ENCODE measurements around the gene ZFYVE26.

DNA sequence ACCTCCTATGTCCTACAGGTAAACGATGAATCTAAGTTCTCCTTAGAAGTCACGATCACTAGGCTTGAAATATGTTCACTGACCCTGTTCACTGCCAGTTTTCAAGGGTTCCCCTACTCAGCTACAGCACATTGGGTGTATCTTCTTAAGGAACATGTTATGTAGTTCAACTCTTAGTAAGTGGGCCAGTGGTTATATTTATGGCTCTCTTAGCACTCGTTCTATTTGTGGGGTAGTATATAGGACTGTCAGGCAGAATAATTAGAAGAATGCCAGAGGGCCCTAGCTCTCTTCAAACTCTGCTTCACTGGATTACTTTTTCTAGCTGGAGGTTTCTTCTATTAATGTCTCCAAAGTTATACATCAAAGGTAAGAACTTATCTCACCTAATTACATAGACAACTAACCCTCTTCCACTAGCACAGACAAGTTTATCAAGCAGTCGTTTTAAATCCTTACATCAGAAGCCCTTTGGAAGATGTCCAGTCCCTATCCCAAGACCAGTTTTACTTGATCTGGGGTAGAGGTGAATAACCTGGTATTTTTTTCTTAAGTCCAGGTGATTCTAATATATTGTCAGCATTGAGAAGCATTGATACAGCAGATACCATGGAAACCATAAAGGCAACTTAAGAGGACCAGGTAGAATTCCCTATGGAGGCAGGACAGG is 39.6 kb downstream of the ZFYVE26 start:
- TF ChIP-seq POLR2A (IDR thresholded peaks at IDR 0.05; ENCODE audit: low read length) (no peak), GATA1 (IDR thresholded peaks at IDR 0.05; ENCODE audit: low read depth, low read length) (no peak)

Data from erythroblast (primary cell).